Activated CD4-positive, CD25-positive, alpha-beta regulatory T cell treated with anti-CD3 and anti-CD28 coated beads, Interleukin-2, amount 50 U/mL, for 16 hours (primary cell): ENCODE data around the gene SLC7A11.

Experiments
- DNase-seq: peaks from one replicate; pipeline ENCODE4 v3.0.0-alpha.2; 2020; ENCODE audit warnings: low read depth, low spot score

SLC7A11 gene

GRCh38 chr4:138205531-138206233 lies 36.5 kb downstream of the SLC7A11 start:
- DNase-seq = no peak

- no peak for DNase-seq
Observed at GRCh38 chr4:138204507-138204906, 37.6 kb downstream of the SLC7A11 start.

- DNase-seq = no peak
Observed at GRCh38 chr4:138202686-138203085, 39.5 kb downstream of the SLC7A11 start.

GRCh38 chr4:138200236-138200590 lies 41.9 kb downstream of the SLC7A11 start:
- no peak for DNase-seq

GRCh38 chr4:138199568-138200235 lies 42.4 kb downstream of the SLC7A11 start:
- DNase-seq = no peak

GRCh38 chr4:138196153-138196552 lies 46.0 kb downstream of the SLC7A11 start:
- no peak for DNase-seq

- DNase-seq = no peak
Observed at GRCh38 chr4:138193963-138194362, 48.2 kb downstream of the SLC7A11 start.

- no peak for DNase-seq
Observed at GRCh38 chr4:138192113-138192512, 50.0 kb downstream of the SLC7A11 start.

GRCh38 chr4:138190452-138190858 lies 51.7 kb downstream of the SLC7A11 start:
- no peak for DNase-seq

GRCh38 chr4:138189206-138189605 lies 52.9 kb downstream of the SLC7A11 start:
- no peak for DNase-seq

- no peak for DNase-seq
Observed at GRCh38 chr4:138188406-138189084, 53.6 kb downstream of the SLC7A11 start.

- no peak for DNase-seq
Observed at GRCh38 chr4:138185859-138186645, 56.1 kb downstream of the SLC7A11 start.

GRCh38 chr4:138184886-138185285 lies 57.3 kb downstream of the SLC7A11 start:
- no peak for DNase-seq

- DNase-seq = no peak
Observed at GRCh38 chr4:138182838-138183426, 59.2 kb downstream of the SLC7A11 start.

- no peak for DNase-seq
Observed at GRCh38 chr4:138181287-138181686, 60.9 kb downstream of the SLC7A11 start.

- no peak for DNase-seq
Observed at GRCh38 chr4:138178566-138178965, 63.6 kb downstream of the SLC7A11 start.

GRCh38 chr4:138177278-138177968 lies 64.7 kb downstream of the SLC7A11 start:
- DNase-seq = no peak

- no peak for DNase-seq
Observed at GRCh38 chr4:138174981-138175794, 67.0 kb downstream of the SLC7A11 start.

GRCh38 chr4:138164208-138164607 lies 77.9 kb downstream of the SLC7A11 start:
- DNase-seq = no peak

GRCh38 chr4:138163171-138163570 lies 79.0 kb downstream of the SLC7A11 start:
- no peak for DNase-seq
